Activated effector memory CD4-positive, alpha-beta T cell treated with anti-CD3 and anti-CD28 coated beads, Interleukin-2, amount 50 U/mL, for 16 hours (primary cell): ENCODE data around the gene DQX1.

Source experiments
- DNase-seq: peaks from one replicate; pipeline ENCODE4 v3.0.0-alpha.2; 2020

Gene DQX1

DNA sequence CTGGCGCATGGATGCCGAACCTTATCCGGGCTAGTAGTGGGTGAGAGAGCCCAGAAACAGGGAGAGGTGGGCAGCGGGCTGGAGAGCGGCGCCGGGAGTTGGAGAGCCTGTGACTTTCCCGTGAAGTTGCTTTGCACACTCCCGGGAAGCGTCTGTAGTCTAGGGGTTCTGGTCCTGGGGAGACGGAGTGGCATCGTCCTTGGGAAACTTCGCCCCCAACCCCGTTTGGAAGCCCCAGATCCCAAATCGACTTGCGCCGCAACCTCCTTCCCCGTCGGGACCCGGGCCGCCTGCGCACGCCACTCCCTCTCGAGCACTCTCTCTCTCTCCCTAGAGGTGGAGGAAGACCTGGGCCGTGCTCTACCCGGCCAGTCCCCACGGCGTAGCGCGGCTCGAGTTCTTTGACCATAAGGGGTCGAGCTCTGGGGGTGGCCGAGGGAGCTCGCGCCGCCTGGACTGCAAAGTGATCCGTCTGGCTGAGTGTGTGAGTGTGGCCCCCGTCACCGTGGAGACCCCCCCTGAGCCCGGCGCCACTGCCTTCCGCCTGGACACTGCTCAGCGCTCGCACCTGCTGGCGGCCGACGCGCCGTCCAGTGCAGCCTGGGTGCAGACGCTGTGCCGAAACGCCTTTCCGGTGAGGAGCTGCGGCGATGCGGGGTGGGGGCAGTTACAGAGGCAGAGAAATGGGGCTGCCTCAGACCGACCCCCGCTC lies 28.9 kb upstream of the DQX1 start:
- peak; percentile 81 for DNase-seq

GRCh38 chr2:74553892-74554819 lies 28.1 kb upstream of the DQX1 start, which contains the start of the genes DOK1 and LOXL3:
TSS of gene DOK1 (plus strand) at chr2:74554720. CDS start at chr2:74554755, 35 bp downstream.
TSS of gene LOXL3 (minus strand) at chr2:74553942. CDS start at chr2:74552634, 1,308 bp downstream.
- peak; percentile 94 for DNase-seq

- peak; percentile 66 for DNase-seq
These were observed 27.1 kb upstream of the DQX1 start for GRCh38 chr2:74552914-74553811.

DNA sequence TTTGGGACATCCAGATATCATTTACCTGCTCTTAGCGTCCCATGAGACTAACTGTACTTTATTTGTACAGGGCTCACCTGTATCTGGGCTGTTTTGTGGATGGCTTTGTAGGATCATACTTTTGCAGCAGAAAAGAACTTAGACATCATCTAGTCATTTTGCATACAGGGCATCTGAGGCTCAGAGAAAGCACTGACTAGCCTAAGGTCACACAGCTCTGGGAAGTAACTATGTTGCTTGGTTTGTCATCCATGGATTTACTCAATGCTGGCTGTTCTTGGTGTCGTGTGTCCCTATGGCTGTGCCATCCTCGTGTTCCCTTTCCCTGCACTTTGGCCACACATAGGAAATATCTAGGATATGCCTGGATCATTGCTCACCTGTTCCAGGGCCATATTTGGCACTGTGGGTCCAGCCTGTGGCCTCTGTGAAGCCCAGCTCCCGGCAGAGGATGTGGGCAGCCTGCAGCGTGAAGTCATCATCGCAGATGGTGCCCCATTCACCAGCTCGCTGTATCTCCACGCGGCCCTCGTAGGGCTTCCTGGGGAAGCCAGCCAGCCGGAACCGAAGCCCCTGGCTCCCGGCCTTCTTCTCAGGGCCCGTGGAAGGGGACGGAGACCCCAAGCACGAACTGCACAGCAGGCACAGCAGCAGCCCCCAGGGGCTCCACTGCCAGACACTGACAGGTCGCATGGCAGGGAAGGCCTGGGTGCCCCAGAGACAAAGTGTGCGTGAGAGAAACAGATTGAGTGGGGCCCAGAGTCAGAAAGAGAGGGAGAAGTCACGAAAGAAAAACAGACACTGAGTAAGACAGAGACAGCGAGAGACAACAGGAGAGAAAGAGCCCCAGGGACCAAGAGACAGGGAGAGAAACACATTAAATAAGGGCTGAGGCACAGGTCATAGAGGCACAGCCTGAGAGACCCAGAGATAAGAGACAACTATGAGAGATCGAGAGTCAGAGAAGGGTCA lies 26.2 kb upstream of the DQX1 start:
- DNase-seq = no peak

GRCh38 chr2:74551530-74551929 lies 25.5 kb upstream of the DQX1 start:
- no peak for DNase-seq

DNA sequence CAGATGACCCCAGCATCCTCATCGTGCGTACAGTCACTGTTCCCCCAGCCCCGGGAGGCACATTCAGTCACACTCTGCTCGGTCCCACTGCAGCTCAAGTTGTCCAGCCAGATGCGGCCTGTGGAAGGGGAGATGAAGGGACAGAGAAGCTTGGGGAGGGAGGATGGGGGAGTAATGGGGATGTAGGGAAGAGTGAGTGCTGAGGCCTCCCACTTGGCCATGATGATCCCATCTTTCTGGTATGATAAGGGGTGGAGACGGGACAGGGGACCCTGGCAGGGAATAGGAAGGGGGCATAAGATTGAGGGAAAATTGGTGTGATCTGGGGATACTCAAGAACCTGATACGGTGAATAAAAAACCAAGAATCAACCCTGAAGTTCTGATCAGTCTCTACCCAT lies 24.2 kb upstream of the DQX1 start:
- no peak for DNase-seq

DNA sequence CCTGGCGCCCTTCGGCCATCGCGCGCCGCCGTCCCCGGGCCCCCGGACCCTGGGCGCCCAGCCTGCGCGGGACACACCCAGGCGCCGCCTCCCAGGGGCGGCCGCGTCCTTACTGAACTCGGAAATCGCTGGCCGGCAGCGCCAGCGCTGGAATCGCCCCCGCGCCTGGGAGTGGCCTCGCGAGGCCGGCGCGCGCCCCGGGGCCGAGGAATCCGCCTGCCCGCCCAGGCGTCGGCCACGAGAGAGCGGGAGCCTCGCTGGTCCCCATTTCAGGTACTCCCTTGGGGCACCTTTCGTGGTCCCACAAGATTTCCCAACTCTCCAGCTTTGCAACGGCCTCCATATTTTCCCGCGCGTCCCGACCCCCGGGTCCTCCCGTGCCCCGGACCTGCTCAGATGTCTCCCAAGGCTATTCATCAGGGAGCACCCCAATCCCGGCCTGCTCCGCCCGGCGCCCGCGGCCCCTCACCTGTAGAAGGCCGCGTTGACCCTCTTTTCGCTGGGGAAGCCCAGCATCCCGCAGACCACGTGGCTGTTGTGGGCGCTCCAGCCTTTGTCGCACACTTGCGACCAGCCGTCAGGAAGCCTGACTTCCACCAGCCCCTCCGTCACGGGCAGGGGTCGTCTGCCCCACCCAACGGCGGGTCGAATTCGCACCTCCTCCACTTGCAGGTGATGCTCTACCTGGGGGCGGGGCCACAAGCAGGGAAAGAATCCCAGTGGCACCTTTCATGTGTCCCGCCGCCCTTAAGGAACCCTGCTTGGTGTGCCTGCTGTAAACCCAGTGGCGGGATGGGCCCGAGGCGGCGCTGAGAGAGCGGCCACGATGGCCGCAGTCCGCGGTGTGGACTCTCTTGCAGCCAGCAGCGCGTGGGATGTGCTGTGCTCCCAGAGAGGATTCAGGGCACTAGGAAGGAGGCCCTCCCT lies 23.1 kb upstream of the DQX1 start:
- DNase-seq = no peak

DNA sequence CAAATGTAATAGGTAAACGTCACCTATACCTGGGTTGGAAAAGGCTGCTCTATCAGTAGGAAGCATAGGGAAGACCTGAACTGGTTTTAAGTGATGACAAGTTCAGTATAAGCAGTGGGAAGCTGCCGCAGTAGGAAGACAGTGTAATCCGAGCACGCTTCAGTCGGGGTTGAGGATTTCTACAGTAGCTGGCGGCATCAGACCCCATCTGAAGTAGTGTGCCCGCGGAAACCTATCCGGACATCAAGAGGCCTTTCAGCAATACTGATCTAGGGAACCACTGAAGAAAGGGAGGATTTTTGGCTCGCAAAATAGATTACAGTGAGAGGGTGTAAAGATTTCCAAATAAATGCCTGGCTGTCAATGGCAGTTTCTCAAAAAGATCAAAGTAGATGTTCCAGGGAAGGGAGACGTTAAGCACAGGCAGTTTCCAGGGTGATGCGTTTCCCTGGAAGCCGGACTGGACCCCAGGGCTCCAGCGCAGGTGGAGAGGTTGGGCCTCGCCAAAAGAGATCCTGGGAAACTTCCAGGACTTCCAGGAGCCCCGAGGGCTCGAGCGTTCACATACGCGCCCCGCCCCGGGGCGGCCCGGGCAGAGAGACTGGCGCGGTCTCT lies 22.4 kb upstream of the DQX1 start:
- DNase-seq = no peak

DNA sequence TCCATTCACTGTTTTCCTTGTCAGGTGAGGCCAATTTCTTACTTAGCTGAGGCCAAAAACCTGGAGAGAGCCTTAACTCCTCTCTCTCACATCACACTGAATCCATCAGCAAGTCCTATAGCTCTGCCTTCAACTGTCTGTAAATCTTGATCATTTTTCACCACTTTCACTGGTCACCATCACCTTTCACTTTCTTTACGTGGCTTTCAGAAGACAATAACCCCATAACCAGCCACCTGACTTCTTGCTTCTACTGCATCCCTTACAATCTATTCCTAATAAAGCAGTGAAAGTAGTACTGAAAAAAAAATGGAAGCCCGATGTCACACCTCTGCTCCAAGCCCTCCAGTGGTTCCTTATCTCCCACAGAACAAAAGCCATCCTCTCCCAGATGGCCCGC lies 20.0 kb upstream of the DQX1 start:
- no peak for DNase-seq

DNA sequence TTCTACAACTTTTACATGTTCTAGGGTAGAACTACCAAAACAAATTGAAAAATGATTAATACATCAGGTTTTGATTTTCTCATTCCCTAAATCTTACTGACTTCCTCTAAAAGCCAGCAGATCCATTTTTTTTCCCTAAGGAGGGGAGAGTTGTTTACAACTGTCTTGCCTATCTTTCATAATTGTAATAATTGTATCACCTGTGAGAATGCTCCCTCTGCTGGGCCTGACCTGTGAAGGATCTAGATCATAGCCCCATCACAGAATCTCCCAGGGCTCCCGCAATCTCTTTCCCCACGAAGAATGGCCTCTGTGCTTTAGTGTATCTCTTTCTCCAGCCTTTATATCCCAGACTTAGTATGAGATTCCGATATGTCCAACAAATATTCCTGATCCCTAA lies 18.6 kb upstream of the DQX1 start:
- no peak for DNase-seq

GRCh38 chr2:74542978-74543377 lies 16.9 kb upstream of the DQX1 start:
- no peak for DNase-seq

DNA sequence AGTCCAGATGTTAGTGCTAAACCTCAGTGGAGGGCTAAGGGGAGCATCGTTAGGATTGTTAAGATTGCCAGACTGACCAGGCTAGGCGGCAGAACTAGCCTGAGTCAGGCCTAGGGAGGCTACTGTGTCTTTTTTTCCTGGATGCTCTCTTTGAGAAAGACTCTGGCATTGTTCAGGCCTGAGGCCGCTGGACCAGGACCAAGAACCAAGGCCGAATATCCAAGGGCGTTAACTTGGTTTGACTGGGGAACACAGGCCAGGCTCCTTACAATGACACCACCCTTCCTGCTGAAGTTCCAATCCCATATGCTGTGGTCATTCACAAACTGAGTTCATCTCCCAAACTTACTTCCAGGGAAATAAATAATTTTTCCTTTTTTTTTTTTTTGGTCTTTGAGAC lies 14.3 kb upstream of the DQX1 start:
- no peak for DNase-seq

- no peak for DNase-seq
These were observed 12.9 kb upstream of the DQX1 start for GRCh38 chr2:74538881-74539339.

GRCh38 chr2:74537140-74537539 lies 11.1 kb upstream of the DQX1 start:
- DNase-seq = no peak

DNA sequence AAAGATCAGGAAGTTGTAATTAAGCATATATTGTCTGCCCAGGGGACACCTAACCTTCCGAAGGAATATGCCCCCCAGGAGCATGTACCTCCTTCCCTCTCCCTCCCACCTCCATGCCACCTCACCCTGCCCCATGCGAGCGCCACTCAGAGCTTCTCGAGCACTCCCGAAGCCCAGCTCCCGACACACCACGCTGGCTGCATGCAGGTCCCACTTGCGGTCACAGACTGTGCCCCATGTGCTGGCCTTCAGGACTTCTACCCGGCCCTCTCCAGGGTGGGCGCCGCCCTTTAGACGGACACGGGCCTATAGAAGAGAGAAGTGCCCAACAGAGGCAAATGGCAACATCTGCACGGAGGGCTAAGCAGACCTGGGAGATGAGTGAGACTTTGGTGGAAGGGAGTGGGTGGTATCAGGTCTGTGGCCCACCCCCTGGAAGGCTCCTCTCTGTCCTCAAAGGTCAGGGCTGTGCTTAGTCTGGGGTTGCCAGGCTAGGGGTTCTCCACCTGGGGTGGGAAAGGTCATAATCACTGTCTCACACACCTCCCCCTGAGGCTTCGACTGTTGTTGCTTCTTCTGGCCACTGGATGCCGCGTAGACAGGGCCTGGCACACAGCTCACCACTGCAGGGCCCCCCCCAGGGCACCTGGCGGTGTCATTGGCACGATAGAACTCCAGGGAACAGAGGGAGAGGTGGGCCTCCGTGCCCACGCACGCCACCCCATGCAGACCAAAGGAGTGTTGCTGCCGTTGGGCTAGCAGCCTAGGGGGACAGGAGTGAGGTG lies 10.3 kb upstream of the DQX1 start:
- DNase-seq = no peak

DNA sequence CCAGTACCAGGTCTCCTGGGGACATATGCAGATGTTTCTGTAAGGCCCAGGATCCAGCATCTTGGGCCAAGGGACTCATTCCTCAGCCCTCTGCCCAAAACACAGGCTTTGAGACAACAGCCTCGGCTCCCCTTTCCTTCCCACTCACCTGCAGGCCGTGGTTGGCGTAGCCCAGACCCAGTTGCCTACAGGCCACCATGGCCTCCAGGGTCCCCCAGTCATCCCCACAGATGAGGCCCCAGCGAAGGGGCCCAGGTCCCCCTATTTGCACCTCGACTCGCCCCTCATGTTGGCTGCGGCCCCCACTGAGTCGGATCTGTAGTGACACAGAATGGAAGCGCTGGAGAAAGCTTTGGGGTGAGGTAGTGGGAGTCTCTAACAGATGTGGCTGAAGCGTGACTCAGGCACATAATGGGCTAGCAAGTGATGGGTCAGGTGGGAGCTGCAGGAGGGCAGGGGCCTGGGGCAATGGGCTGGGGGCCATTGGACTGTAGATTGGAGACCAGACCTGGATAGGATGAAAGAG lies 9.5 kb upstream of the DQX1 start:
- DNase-seq = no peak

GRCh38 chr2:74534411-74534810 lies 8.4 kb upstream of the DQX1 start:
- no peak for DNase-seq

- no peak for DNase-seq
These were observed 7.4 kb upstream of the DQX1 start for GRCh38 chr2:74533464-74533863.

- DNase-seq = no peak
These were observed 6.2 kb upstream of the DQX1 start for GRCh38 chr2:74532222-74532621.
